MM.1S (cell line): ENCODE data around the gene GALP.

Experiments used
- DNase-seq: peaks from one replicate; pipeline ENCODE4 v3.0.0-alpha.2; 2015
- H2AFZ ChIP-seq: fragments of 300-600 bp; sonication (generic); 2 replicates; pipeline ENCODE4 v1.6.0; 2016; ENCODE audit warnings: antibody characterized with exemption, low read length
- H3F3A ChIP-seq: fragments of 300-600 bp; sonication (generic); 2 replicates; pipeline ENCODE4 v1.6.1; 2016; ENCODE audit warnings: mild to moderate bottlenecking, antibody characterized with exemption, low read length, moderate library complexity, mixed read lengths; ENCODE audit not compliant: insufficient read depth
- H3K27ac ChIP-seq: fragments of 300-600 bp; sonication (generic); 2 replicates; pipeline ENCODE4 v1.5.1; 2016; ENCODE audit warnings: mild to moderate bottlenecking, low read length
- H3K27me3 ChIP-seq: fragments of 300-600 bp; sonication (generic); replicated peaks from 2 replicates; pipeline ENCODE4 v1.6.0; 2016; ENCODE audit warnings: low read length; ENCODE audit not compliant: insufficient read depth
- H3K36me3 ChIP-seq: fragments of 300-600 bp; sonication (generic); replicated peaks from 2 replicates; pipeline ENCODE4 v1.6.1; 2016; ENCODE audit warnings: mild to moderate bottlenecking, low read length, mixed read lengths; ENCODE audit not compliant: insufficient read depth
- H3K4me1 ChIP-seq: fragments of 300-600 bp; sonication (generic); 2 replicates; pipeline ENCODE4 v1.6.1; 2016; ENCODE audit warnings: low read length, mixed read lengths
- H3K4me2 ChIP-seq: fragments of 300-600 bp; sonication (generic); 2 replicates; pipeline ENCODE4 v1.6.0; 2016; ENCODE audit warnings: low read depth, low read length
- H3K4me3 ChIP-seq: fragments of 300-600 bp; sonication (generic); 2 replicates; pipeline ENCODE4 v1.5.1; 2016; ENCODE audit warnings: low read length, mixed read lengths
- H3K79me2 ChIP-seq: fragments of 300-600 bp; sonication (generic); 2 replicates; pipeline ENCODE4 v1.6.1; 2016; ENCODE audit warnings: mixed run types, low read length, mixed read lengths
- H3K9ac ChIP-seq: fragments of 300-600 bp; sonication (generic); 2 replicates; pipeline ENCODE4 v1.6.1; 2016; ENCODE audit warnings: low read length, mixed read lengths
- H3K9me2 ChIP-seq: fragments of 300-600 bp; sonication (generic); replicated peaks from 2 replicates; pipeline ENCODE4 v1.6.1; 2016; ENCODE audit warnings: mild to moderate bottlenecking, low read length, mixed read lengths; ENCODE audit not compliant: insufficient read depth
- H3K9me3 ChIP-seq: fragments of 300-600 bp; sonication (generic); replicated peaks from 2 replicates; pipeline ENCODE4 v1.6.1; 2016; ENCODE audit warnings: mild to moderate bottlenecking, low read length, mixed read lengths; ENCODE audit not compliant: insufficient read depth
- H4K20me1 ChIP-seq: fragments of 300-600 bp; sonication (generic); 2 replicates; pipeline ENCODE4 v1.6.1; 2016; ENCODE audit warnings: mild to moderate bottlenecking, low read length, moderate library complexity, mixed read lengths; ENCODE audit not compliant: insufficient read depth
- EZH2 ChIP-seq: fragments of 300-600 bp; sonication (generic); optimal IDR thresholded peaks from 2 replicates; pipeline ENCODE3; 2017; ENCODE audit warnings: low read depth, mild to moderate bottlenecking, antibody characterized with exemption, low read length, mixed read lengths
- EZH2phosphoT487 ChIP-seq: fragments of 300-600 bp; sonication (generic); IDR thresholded peaks from 2 replicates; pipeline ENCODE4 v1.6.1; 2018; ENCODE audit warnings: antibody characterized with exemption, low read length
- TF ChIP-seq, protein P1 (sequence below): fragments of 300-600 bp; sonication (generic); IDR thresholded peaks from 2 replicates; pipeline ENCODE4 v1.5.1; 2016; ENCODE audit warnings: antibody characterized with exemption, low read length, mixed read lengths

Gene GALP

DNA sequence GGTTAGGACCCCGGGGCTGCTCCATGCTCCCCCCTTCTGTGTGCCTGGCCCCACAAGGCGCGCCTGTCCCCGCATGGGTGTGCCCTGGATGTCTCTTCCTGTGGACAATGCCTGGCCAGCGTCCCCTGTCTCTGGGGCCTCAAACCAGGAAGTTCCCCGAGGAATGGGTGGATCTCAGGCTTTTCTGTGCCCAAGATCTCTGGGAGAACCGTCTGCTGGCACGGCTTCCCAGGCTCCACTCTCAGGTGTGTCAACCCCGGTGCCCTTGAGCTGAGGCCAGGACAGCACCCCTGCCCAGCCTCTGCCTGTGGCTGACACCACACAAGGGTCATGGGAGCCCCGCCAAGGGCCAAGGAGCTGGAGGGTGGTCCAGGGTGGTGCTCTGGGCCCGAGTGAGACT, 19.0 kb upstream of the GALP start:
- TF ChIP-seq EZH2 (no peak), EZH2phosphoT487 (no peak)
- TF ChIP-seq, protein P1, sequence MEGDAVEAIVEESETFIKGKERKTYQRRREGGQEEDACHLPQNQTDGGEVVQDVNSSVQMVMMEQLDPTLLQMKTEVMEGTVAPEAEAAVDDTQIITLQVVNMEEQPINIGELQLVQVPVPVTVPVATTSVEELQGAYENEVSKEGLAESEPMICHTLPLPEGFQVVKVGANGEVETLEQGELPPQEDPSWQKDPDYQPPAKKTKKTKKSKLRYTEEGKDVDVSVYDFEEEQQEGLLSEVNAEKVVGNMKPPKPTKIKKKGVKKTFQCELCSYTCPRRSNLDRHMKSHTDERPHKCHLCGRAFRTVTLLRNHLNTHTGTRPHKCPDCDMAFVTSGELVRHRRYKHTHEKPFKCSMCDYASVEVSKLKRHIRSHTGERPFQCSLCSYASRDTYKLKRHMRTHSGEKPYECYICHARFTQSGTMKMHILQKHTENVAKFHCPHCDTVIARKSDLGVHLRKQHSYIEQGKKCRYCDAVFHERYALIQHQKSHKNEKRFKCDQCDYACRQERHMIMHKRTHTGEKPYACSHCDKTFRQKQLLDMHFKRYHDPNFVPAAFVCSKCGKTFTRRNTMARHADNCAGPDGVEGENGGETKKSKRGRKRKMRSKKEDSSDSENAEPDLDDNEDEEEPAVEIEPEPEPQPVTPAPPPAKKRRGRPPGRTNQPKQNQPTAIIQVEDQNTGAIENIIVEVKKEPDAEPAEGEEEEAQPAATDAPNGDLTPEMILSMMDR, result no peak
- Histone ChIP-seq H3F3A (no peaks in the 10 kb centered on the region), H3K4me1 (no peaks in the 10 kb centered on the region), H3K9me3 (no peaks in the 10 kb centered on the region), H3K27ac (no peak overlapping the region), H3K9me2 (no peaks in the 10 kb centered on the region), H3K4me2 (no peak overlapping the region), H3K79me2 (peaks cover 7% of the 10 kb centered on the region), H3K36me3 (no peaks in the 10 kb centered on the region), H3K9ac (no peak overlapping the region), H3K4me3 (no peak overlapping the region), H2AFZ (no peak overlapping the region), H4K20me1 (no peaks in the 10 kb centered on the region), H3K27me3 (no peaks in the 10 kb centered on the region)
- DNase-seq, result no peak

GRCh38 chr19:56158170-56158757, 17.5 kb upstream of the GALP start:
- no peak overlapping the region for H3K27ac ChIP-seq
- H3K79me2 ChIP-seq, result no peaks in the 10 kb centered on the region
- no peaks in the 10 kb centered on the region for H3K4me1 ChIP-seq
- no peaks in the 10 kb centered on the region for H3F3A ChIP-seq
- no peaks in the 10 kb centered on the region for H3K27me3 ChIP-seq
- H3K4me2 ChIP-seq, result no peak overlapping the region
- no peaks in the 10 kb centered on the region for H3K9me2 ChIP-seq
- no peak for TF ChIP-seq EZH2
- H3K36me3 ChIP-seq, result no peaks in the 10 kb centered on the region
- no peak overlapping the region for H3K9ac ChIP-seq
- no peaks in the 10 kb centered on the region for H4K20me1 ChIP-seq
- no peaks in the 10 kb centered on the region for H3K9me3 ChIP-seq
- H3K4me3 ChIP-seq, result no peak overlapping the region
- no peak for DNase-seq
- H2AFZ ChIP-seq, result no peak overlapping the region

DNA sequence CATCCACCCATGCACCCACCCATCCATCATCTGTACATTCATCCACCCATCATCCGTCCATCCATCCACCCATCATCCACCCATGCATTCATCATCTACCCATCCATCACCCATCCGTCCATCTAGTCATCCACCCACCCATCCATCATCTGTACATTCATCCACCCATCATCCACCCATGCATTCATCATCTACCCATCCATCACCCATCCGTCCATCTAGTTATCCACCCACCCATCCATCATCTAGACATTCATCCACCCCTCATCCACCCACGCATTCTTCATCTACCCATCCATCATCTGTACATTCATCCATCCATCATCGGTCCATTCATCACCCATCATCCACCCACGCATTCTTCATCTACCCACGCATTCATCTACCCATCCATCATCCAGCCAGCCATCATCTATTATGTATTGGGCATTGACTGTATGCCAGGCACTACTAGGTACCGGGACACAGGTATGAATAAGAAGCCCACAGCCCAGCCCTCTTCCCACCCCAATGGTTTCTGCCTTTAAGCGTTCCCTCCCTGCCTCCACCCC, 16.7 kb upstream of the GALP start:
- no peak overlapping the region for H3K27ac ChIP-seq
- no peaks in the 10 kb centered on the region for H4K20me1 ChIP-seq
- no peak overlapping the region for H3K4me3 ChIP-seq
- no peaks in the 10 kb centered on the region for H3K9me3 ChIP-seq
- no peaks in the 10 kb centered on the region for H3K9me2 ChIP-seq
- no peaks in the 10 kb centered on the region for H3K79me2 ChIP-seq
- no peak for DNase-seq
- H3K36me3 ChIP-seq, result no peaks in the 10 kb centered on the region
- no peaks in the 10 kb centered on the region for H3F3A ChIP-seq
- H3K9ac ChIP-seq, result no peak overlapping the region
- no peaks in the 10 kb centered on the region for H3K4me1 ChIP-seq
- no peak overlapping the region for H3K4me2 ChIP-seq
- H2AFZ ChIP-seq, result no peak overlapping the region
- no peaks in the 10 kb centered on the region for H3K27me3 ChIP-seq
- TF ChIP-seq, protein P1, result no peak
- TF ChIP-seq EZH2, result no peak
- TF ChIP-seq EZH2phosphoT487, result no peak

DNA sequence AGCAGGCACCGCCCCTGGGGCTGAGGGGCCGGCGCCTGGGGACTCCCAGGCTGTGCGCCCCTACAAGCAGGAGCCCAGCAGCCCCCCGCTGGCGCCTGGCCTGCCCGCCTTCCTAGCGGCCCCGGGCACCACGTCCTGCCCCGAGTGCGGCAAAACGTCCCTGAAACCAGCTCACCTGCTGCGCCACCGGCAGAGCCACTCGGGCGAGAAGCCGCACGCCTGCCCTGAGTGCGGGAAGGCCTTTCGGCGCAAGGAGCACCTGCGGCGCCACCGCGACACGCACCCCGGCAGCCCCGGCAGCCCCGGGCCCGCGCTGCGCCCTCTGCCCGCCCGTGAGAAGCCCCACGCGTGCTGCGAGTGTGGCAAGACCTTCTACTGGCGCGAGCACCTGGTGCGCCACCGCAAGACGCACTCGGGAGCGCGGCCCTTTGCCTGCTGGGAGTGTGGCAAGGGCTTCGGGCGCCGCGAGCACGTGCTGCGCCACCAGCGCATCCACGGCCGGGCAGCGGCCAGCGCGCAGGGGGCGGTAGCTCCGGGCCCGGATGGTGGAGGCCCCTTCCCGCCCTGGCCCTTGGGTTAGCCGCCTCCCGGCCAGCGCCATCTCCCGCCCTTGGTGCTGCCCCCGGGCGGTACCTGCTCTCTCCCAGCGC, 16.1 kb upstream of the GALP start:
- Histone ChIP-seq H3K9me3 (no peaks in the 10 kb centered on the region), H3K36me3 (no peaks in the 10 kb centered on the region), H2AFZ (no peak overlapping the region), H3K4me2 (no peak overlapping the region), H3K9me2 (no peaks in the 10 kb centered on the region), H3K9ac (no peak overlapping the region), H3K4me3 (no peak overlapping the region), H3F3A (no peaks in the 10 kb centered on the region), H3K4me1 (no peaks in the 10 kb centered on the region), H3K27me3 (no peaks in the 10 kb centered on the region), H3K79me2 (no peaks in the 10 kb centered on the region), H4K20me1 (no peaks in the 10 kb centered on the region), H3K27ac (no peak overlapping the region)
- no peak for DNase-seq
- TF ChIP-seq EZH2phosphoT487 (no peak), EZH2 (no peak)
- TF ChIP-seq, protein P1, result no peak
